Measurements from ENCODE around the gene GPN2. TPM values are rescaled to one million over a fixed set of nuclear protein-coding genes. Genes with fewer than 3 reads are reported as not detected.
"Not testable (repeated sequence)": the region's sequence is repeated elsewhere in the genome, so short reads cannot be mapped to it uniquely, and the experiment has no call there.

GPN2 gene
- total RNA-seq, 1 donor from 2014 or later = 12.4 TPM

- DNase-seq (ENCODE audit: low read depth, low spot score) = no peak
Observed at GRCh38 chr1:26858160-26858559, 31.9 kb downstream of the GPN2 start.

- DNase-seq (ENCODE audit: low read depth, low spot score) = no peak
Observed at GRCh38 chr1:26857473-26858060, 32.5 kb downstream of the GPN2 start.

GRCh38 chr1:26856604-26857469, 33.2 kb downstream of the GPN2 start:
- no peak for DNase-seq (ENCODE audit: low read depth, low spot score)

- no peak for DNase-seq (ENCODE audit: low read depth, low spot score)
Observed at GRCh38 chr1:26856181-26856580, 33.9 kb downstream of the GPN2 start.

- no peak for DNase-seq (ENCODE audit: low read depth, low spot score)
Observed at GRCh38 chr1:26855636-26856035, 34.4 kb downstream of the GPN2 start.

- no peak for DNase-seq (ENCODE audit: low read depth, low spot score)
Observed at GRCh38 chr1:26854906-26855305, 35.2 kb downstream of the GPN2 start.

- no peak for DNase-seq (ENCODE audit: low read depth, low spot score)
Observed at GRCh38 chr1:26853600-26853999, 36.5 kb downstream of the GPN2 start.

- DNase-seq (ENCODE audit: low read depth, low spot score) = peak; percentile 36
Observed at GRCh38 chr1:26853156-26853555, 36.9 kb downstream of the GPN2 start.

- no peak for DNase-seq (ENCODE audit: low read depth, low spot score)
Observed at GRCh38 chr1:26852701-26853100, 37.4 kb downstream of the GPN2 start.

GRCh38 chr1:26851106-26851684, 38.9 kb downstream of the GPN2 start:
- no peak for DNase-seq (ENCODE audit: low read depth, low spot score)

- peak; percentile 54 for DNase-seq (ENCODE audit: low read depth, low spot score)
Observed at GRCh38 chr1:26848941-26849774, 40.9 kb downstream of the GPN2 start.

- DNase-seq (ENCODE audit: low read depth, low spot score) = no peak
Observed at GRCh38 chr1:26848499-26848898, 41.6 kb downstream of the GPN2 start.

- not testable (repeated sequence) for DNase-seq (ENCODE audit: low read depth, low spot score)
Observed at GRCh38 chr1:26847826-26848225, 42.3 kb downstream of the GPN2 start.

- no peak for DNase-seq (ENCODE audit: low read depth, low spot score)
Observed at GRCh38 chr1:26844424-26845196, 45.5 kb downstream of the GPN2 start.

- no peak for DNase-seq (ENCODE audit: low read depth, low spot score)
Observed at GRCh38 chr1:26839779-26840178, 50.3 kb downstream of the GPN2 start.

- no peak for DNase-seq (ENCODE audit: low read depth, low spot score)
Observed at GRCh38 chr1:26839339-26839722, 50.8 kb downstream of the GPN2 start.

GRCh38 chr1:26838474-26839338, 51.4 kb downstream of the GPN2 start:
- DNase-seq (ENCODE audit: low read depth, low spot score) = no peak

- not testable (repeated sequence) for DNase-seq (ENCODE audit: low read depth, low spot score)
Observed at GRCh38 chr1:26837665-26838064, 52.4 kb downstream of the GPN2 start.

GRCh38 chr1:26833432-26834405, 56.4 kb downstream of the GPN2 start:
- no peak for DNase-seq (ENCODE audit: low read depth, low spot score)

Data from pulmonary artery endothelial cell (primary cell).